Measurements from ENCODE around the gene ITPKC.

Gene ITPKC

DNA sequence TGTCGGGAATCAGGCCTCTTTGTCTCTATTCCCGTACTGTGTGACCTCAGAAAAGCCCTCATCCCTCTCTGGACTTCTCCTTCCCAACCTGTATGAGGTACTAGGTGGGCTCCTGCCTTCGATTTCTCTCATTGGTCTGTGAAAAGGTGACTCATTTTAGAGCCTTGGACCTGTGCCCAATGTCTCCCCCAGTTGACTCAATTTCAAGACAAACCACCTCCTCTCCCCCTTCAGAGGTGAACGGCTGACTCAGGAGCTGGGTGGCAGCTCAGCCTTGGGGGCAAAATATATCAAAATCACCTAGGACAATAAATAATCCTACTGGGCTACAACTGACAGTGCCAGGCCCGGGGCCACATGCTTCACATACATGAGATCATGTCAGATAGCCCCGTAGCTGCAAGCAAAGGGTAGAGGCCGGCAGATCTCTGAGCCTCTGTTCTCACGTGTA lies 856 bp upstream of the ITPKC start:
- no peak for DNase-seq (ENCODE audit: low read depth, low spot score)
- TF ChIP-seq, protein P1, sequence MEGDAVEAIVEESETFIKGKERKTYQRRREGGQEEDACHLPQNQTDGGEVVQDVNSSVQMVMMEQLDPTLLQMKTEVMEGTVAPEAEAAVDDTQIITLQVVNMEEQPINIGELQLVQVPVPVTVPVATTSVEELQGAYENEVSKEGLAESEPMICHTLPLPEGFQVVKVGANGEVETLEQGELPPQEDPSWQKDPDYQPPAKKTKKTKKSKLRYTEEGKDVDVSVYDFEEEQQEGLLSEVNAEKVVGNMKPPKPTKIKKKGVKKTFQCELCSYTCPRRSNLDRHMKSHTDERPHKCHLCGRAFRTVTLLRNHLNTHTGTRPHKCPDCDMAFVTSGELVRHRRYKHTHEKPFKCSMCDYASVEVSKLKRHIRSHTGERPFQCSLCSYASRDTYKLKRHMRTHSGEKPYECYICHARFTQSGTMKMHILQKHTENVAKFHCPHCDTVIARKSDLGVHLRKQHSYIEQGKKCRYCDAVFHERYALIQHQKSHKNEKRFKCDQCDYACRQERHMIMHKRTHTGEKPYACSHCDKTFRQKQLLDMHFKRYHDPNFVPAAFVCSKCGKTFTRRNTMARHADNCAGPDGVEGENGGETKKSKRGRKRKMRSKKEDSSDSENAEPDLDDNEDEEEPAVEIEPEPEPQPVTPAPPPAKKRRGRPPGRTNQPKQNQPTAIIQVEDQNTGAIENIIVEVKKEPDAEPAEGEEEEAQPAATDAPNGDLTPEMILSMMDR (IDR thresholded peaks at IDR 0.05; ENCODE audit: insufficient read depth, low read length, missing control alignments) = no peak
- H3K4me3 ChIP-seq (ENCODE audit: low read depth, low read length) = peak overlapping the region; percentile 77
- ChIA-PET CTCF (interaction anchor here (1.0 to 1.5 kb wide), 2 partner anchors 53 to 91 kb away, joined by 4 to 6 read pairs; no protein-coding TSS in a partner anchor), POLR2A (interaction anchor here (0.7 to 1.9 kb wide), 4 partner anchors 12 to 62 kb away, joined by 3 to 10 read pairs (median 6); partner anchors contain the start of genes ACTMAP, RAB4B and SNRPA)

DNA sequence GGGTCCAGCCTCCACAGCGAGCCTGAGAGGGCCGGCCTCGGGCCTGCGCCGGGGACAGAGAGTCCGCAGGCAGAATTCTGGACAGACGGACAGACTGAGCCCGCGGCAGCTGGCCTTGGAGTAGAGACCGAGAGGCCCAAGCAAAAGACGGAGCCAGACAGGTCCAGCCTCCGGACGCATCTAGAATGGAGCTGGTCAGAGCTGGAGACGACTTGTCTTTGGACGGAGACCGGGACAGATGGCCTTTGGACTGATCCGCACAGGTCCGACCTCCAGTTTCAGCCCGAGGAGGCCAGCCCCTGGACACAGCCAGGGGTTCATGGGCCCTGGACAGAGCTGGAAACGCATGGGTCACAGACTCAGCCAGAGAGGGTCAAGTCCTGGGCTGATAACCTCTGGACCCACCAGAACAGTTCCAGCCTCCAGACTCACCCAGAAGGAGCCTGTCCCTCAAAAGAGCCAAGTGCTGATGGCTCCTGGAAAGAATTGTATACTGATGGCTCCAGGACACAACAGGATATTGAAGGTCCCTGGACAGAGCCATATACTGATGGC lies 490 bp downstream of the ITPKC start:
- H3K4me3 ChIP-seq (ENCODE audit: low read depth, low read length) = peak overlapping the region; percentile 77
- no peak for DNase-seq (ENCODE audit: low read depth, low spot score)
- TF ChIP-seq, protein P1 (IDR thresholded peaks at IDR 0.05; ENCODE audit: insufficient read depth, low read length, missing control alignments) = no peak
- POLR2A ChIA-PET = interaction anchor here (1.5 to 1.9 kb wide), 4 partner anchors 27 to 81 kb away, joined by 7 to 10 read pairs (median 8); partner anchors contain the start of genes ACTMAP, EGLN2, NUMBL and RAB4B
- CTCF ChIA-PET = interaction anchor here (1.5 kb wide), 1 partner anchor 54 kb away, joined by 6 read pairs; no protein-coding TSS in a partner anchor

DNA sequence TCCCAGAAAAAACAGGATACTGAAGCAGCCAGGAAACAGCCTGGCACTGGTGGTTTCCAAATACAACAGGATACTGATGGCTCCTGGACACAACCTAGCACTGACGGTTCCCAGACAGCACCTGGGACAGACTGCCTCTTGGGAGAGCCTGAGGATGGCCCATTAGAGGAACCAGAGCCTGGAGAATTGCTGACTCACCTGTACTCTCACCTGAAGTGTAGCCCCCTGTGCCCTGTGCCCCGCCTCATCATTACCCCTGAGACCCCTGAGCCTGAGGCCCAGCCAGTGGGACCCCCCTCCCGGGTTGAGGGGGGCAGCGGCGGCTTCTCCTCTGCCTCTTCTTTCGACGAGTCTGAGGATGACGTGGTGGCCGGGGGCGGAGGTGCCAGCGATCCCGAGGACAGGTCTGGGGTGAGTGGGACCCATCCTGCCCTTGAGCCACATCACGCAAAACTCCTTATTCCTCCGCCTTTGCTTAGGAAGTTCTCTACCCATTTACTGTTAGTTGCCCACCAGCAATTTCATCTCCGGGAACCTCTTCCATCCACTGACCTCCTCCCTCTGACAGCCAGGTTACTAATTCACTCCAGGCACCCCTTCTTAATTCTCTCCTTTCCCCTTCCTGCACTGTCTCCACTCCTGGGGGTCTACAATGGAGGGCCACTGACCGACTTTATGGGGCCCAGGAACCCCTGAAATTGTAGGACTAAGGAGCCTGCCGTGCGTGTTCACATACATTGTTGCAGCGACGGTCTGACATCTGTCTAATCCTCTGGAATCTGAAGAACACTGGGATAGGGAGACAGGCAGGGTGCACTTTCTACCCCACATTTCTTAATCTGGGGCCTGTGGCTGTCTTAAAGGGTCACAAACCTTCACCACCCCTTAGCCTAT lies 1.2 kb downstream of the ITPKC start:
- POLR2A ChIA-PET = interaction anchor here (1.5 kb wide), 2 partner anchors 27 to 80 kb away, joined by 7 to 8 read pairs; partner anchors contain the start of genes EGLN2 and NUMBL
- DNase-seq (ENCODE audit: low read depth, low spot score) = no peak
- CTCF ChIA-PET = no interaction called here
- TF ChIP-seq, protein P1 (IDR thresholded peaks at IDR 0.05; ENCODE audit: insufficient read depth, low read length, missing control alignments) = no peak
- peak overlapping the region; percentile 77 for H3K4me3 ChIP-seq (ENCODE audit: low read depth, low read length)

DNA sequence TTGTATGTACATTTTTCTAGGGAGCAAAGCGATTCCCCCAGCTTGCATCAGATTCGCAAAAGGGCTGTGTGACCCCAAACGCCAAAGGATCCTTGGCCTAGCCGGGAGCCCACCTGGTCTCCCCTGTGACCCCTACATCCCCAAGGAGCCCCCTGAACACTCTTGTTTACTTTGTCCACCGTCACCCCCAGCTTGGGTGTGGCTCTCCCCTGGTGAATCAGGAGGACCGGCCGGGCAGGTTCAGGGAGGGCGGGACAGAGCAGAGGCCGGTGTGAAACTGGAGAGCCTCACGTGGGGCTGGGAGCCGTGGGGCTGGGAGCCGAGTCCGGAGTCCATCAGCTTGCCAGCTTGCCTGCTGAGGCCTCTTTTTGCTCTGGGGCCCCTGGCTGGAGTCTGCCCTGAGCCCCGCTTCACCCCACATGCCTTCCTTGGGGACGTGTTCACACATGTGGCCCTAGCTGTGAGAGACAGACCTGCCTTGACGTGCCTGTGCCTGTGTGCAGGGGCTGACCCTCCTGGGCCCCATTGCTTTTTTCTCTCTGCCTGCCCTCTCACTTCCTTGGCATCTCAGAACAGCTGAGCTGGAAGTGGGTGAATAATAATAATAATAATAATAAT lies 2.0 kb downstream of the ITPKC start:
- DNase-seq (ENCODE audit: low read depth, low spot score) = no peak
- ChIA-PET POLR2A (interaction anchor here (0.8 kb wide), 1 partner anchor 15 kb away, joined by 3 read pairs; no protein-coding TSS in a partner anchor), CTCF (no interaction called here)
- peak overlapping the region; percentile 77 for H3K4me3 ChIP-seq (ENCODE audit: low read depth, low read length)
- TF ChIP-seq, protein P1 (IDR thresholded peaks at IDR 0.05; ENCODE audit: insufficient read depth, low read length, missing control alignments) = no peak

DNA sequence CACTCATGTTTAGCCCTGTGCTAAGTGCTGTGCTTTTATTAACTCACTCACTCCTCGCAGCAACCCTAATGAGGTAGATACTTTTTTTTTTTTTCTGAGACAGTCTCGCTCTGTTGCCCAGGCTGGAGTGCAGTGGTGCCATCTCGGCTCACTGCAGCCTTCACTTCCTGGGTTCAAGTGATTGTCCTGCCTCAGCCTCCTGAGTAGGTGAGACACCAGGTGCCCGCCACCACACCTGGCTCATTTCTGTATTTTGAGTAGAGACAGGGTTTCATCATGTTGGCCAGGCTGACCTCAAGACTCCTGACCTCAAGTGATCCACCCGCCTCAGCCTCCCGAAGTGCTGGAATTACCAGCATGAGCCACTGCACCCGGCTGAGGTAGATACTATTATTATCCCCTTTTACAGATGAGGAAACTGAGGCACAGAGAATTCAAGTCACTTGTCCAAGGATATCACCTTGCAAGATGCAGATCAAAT lies 2.5 kb downstream of the ITPKC start:
- POLR2A ChIA-PET = interaction anchor here (0.8 kb wide), 1 partner anchor 15 kb away, joined by 3 read pairs; no protein-coding TSS in a partner anchor
- CTCF ChIA-PET = no interaction called here
- TF ChIP-seq, protein P1 (IDR thresholded peaks at IDR 0.05; ENCODE audit: insufficient read depth, low read length, missing control alignments) = no peak
- DNase-seq (ENCODE audit: low read depth, low spot score) = no peak
- peak overlapping the region; percentile 77 for H3K4me3 ChIP-seq (ENCODE audit: low read depth, low read length)
